ENCODE data around the gene SLFN14. TPM values are rescaled to one million over a fixed set of nuclear protein-coding genes. Genes with fewer than 3 reads are reported as not detected.
"Not testable (repeated sequence)": the region's sequence is repeated elsewhere in the genome, so short reads cannot be mapped to it uniquely, and the experiment has no call there.

Gene SLFN14
- total and polyA plus RNA-seq, 2 experiments from 2014 or later = 0.10 TPM; not detected in 1

DNA sequence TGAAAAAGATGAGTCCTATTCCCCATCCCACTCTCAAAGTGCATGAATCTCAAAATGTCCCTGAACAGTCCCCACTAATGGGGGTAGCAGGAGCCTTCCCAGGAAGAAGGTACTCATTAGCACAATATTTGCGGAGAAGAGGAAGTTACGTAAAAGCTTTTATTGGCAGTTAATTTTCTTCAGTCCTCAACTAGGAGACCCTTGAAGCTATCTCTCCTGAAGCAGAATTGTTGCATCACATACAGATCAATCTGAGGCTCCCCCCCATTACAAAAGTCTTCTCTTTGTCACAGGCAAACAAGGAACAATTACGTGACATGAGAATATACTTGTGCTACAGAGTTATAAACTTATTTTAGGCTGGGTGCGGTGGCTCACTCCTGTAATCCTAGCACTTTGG lies 37.3 kb downstream of the SLFN14 start:
- Histone ChIP-seq H3K27ac (ENCODE audit: low read depth) (no peak overlapping the region), H3K9me2 (ENCODE audit: insufficient read depth) (no peaks in the 10 kb centered on the region), H3F3A (replicated peaks; ENCODE audit: low read depth) (no peaks in the 10 kb centered on the region), H4K20me1 (replicated peaks; ENCODE audit: insufficient read depth) (no peaks in the 10 kb centered on the region), H2AFZ (no peak overlapping the region), H3K27me3 (ENCODE audit: insufficient read depth) (peaks cover 17% of the 10 kb centered on the region; the same call in 1 of the 2 replicates), H3K4me3 (no peak overlapping the region), H3K4me1 (ENCODE audit: insufficient read depth) (no peaks in the 10 kb centered on the region), H3K79me2 (replicated peaks; ENCODE audit: insufficient read depth) (no peaks in the 10 kb centered on the region), H3K36me3 (ENCODE audit: insufficient read depth) (no peaks in the 10 kb centered on the region), H3K4me2 (no peak overlapping the region)
- H3K36me3 Mint-ChIP-seq (ENCODE audit: low read depth) = no peaks in the 10 kb centered on the region
- no peaks in the 10 kb centered on the region; the same call in 2 of the 3 replicates for H3K9me3 Mint-ChIP-seq
- ATAC-seq (no peak), DNase-seq (ENCODE audit: low spot score) (no peak)
- H3K27me3 Mint-ChIP-seq (ENCODE audit: insufficient read depth, low read depth, poor library complexity) = peaks cover 7% of the 10 kb centered on the region
- H3K27ac Mint-ChIP-seq = no peak overlapping the region
- TF ChIP-seq EZH2phosphoT487 (IDR thresholded peaks at IDR 0.05; ENCODE audit: unreplicated experiment) (no peak), NANOG (IDR thresholded peaks at IDR 0.05; ENCODE audit: borderline replicate concordance) (no peak), STAT1 (IDR thresholded peaks at IDR 0.05; ENCODE audit: unreplicated experiment) (no peak), JUNB (IDR thresholded peaks at IDR 0.05; ENCODE audit: unreplicated experiment) (no peak), POLR2AphosphoS5 (IDR thresholded peaks at IDR 0.05; ENCODE audit: low read depth) (no peak), CTCF (conservative IDR thresholded peaks at IDR 0.05; ENCODE audit: low read depth in 2 of 2) (no peak), ZNF114 (CRISPR knock-in tag; IDR thresholded peaks at IDR 0.05) (no peak), EZH2 (IDR thresholded peaks at IDR 0.05; ENCODE audit: low read depth, unreplicated experiment) (no peak), ETS1 (IDR thresholded peaks at IDR 0.05) (no peak), ZNF331 (CRISPR knock-in tag; IDR thresholded peaks at IDR 0.05; ENCODE audit: low read depth) (no peak), CREB1 (CRISPR knock-in tag; IDR thresholded peaks at IDR 0.05; ENCODE audit: low read depth) (no peak)
- TF ChIP-seq, protein P1, sequence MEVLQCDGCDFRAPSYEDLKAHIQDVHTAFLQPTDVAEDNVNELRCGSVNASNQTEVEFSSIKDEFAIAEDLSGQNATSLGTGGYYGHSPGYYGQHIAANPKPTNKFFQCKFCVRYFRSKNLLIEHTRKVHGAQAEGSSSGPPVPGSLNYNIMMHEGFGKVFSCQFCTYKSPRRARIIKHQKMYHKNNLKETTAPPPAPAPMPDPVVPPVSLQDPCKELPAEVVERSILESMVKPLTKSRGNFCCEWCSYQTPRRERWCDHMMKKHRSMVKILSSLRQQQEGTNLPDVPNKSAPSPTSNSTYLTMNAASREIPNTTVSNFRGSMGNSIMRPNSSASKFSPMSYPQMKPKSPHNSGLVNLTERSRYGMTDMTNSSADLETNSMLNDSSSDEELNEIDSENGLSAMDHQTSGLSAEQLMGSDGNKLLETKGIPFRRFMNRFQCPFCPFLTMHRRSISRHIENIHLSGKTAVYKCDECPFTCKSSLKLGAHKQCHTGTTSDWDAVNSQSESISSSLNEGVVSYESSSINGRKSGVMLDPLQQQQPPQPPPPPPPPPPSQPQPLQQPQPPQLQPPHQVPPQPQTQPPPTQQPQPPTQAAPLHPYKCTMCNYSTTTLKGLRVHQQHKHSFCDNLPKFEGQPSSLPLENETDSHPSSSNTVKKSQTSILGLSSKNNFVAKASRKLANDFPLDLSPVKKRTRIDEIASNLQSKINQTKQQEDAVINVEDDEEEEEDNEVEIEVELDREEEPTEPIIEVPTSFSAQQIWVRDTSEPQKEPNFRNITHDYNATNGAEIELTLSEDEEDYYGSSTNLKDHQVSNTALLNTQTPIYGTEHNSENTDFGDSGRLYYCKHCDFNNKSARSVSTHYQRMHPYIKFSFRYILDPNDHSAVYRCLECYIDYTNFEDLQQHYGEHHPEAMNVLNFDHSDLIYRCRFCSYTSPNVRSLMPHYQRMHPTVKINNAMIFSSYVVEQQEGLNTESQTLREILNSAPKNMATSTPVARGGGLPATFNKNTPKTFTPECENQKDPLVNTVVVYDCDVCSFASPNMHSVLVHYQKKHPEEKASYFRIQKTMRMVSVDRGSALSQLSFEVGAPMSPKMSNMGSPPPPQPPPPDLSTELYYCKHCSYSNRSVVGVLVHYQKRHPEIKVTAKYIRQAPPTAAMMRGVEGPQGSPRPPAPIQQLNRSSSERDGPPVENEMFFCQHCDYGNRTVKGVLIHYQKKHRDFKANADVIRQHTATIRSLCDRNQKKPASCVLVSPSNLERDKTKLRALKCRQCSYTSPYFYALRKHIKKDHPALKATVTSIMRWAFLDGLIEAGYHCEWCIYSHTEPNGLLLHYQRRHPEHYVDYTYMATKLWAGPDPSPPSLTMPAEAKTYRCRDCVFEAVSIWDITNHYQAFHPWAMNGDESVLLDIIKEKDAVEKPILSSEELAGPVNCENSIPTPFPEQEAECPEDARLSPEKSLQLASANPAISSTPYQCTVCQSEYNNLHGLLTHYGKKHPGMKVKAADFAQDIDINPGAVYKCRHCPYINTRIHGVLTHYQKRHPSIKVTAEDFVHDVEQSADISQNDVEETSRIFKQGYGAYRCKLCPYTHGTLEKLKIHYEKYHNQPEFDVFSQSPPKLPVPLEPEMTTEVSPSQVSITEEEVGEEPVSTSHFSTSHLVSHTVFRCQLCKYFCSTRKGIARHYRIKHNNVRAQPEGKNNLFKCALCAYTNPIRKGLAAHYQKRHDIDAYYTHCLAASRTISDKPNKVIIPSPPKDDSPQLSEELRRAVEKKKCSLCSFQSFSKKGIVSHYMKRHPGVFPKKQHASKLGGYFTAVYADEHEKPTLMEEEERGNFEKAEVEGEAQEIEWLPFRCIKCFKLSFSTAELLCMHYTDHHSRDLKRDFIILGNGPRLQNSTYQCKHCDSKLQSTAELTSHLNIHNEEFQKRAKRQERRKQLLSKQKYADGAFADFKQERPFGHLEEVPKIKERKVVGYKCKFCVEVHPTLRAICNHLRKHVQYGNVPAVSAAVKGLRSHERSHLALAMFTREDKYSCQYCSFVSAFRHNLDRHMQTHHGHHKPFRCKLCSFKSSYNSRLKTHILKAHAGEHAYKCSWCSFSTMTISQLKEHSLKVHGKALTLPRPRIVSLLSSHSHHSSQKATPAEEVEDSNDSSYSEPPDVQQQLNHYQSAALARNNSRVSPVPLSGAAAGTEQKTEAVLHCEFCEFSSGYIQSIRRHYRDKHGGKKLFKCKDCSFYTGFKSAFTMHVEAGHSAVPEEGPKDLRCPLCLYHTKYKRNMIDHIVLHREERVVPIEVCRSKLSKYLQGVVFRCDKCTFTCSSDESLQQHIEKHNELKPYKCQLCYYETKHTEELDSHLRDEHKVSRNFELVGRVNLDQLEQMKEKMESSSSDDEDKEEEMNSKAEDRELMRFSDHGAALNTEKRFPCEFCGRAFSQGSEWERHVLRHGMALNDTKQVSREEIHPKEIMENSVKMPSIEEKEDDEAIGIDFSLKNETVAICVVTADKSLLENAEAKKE (CRISPR knock-in tag; IDR thresholded peaks at IDR 0.05) = no peak
- no peak overlapping the region for H3K4me3 Mint-ChIP-seq
- H3K4me1 Mint-ChIP-seq = peaks cover 8% of the 10 kb centered on the region; the same call in 2 of the 3 replicates

GRCh38 chr17:35521654-35522256 lies 38.9 kb downstream of the SLFN14 start:
- not testable (repeated sequence) for H3K4me3 ChIP-seq; H3K9me3 Mint-ChIP-seq; H3K4me2 ChIP-seq; H4K20me1 ChIP-seq (replicated peaks; ENCODE audit: insufficient read depth); H3K27ac Mint-ChIP-seq; ATAC-seq; H3F3A ChIP-seq (replicated peaks; ENCODE audit: low read depth); H3K36me3 Mint-ChIP-seq (ENCODE audit: low read depth); H3K27ac ChIP-seq (ENCODE audit: low read depth); H2AFZ ChIP-seq; H3K9me2 ChIP-seq (ENCODE audit: insufficient read depth); H3K27me3 Mint-ChIP-seq (ENCODE audit: insufficient read depth, low read depth, poor library complexity); H3K4me1 Mint-ChIP-seq; H3K79me2 ChIP-seq (replicated peaks; ENCODE audit: insufficient read depth); H3K4me1 ChIP-seq (ENCODE audit: insufficient read depth); H3K36me3 ChIP-seq (ENCODE audit: insufficient read depth); H3K4me3 Mint-ChIP-seq; DNase-seq (ENCODE audit: low spot score)
- H3K27me3 ChIP-seq (ENCODE audit: insufficient read depth) = peaks cover 18% of the 10 kb centered on the region; the same call in 1 of the 2 replicates
